Tibial nerve (tissue), 4 donors: ENCODE data around the gene OSR1. TPM values are rescaled to one million over a fixed set of nuclear protein-coding genes. Genes with fewer than 3 reads are reported as not detected.
"Not testable (repeated sequence)": the region's sequence is repeated elsewhere in the genome, so short reads cannot be mapped to it uniquely, and the experiment has no call there.

Experiments
- DNase-seq, 2 donors: peaks; one replicate each; pipeline ENCODE4 v3.0.0-alpha.2; 2019; ENCODE audit warnings: low spot score in 2 of 2
- H3K27ac ChIP-seq, 4 donors: fragments of 200-600 bp; sonication (generic) in 3 of 4; one replicate each; pipeline ENCODE4 v1.5.1; 2017 to 2019; ENCODE audit warnings: mild to moderate bottlenecking in 1 of 4
- H3K27me3 ChIP-seq, 2 donors: fragments of 200-600 bp; sonication (generic) in 1 of 2; one replicate each; pipeline versions ENCODE4 v1.5.1 to v1.6.0; 2017 to 2019
- H3K36me3 ChIP-seq, 3 donors: fragments of 200-600 bp; sonication (generic); one replicate each; pipeline ENCODE4 v1.5.1; 2018 to 2019
- H3K4me1 ChIP-seq, 4 donors: fragments of 200-600 bp; sonication (generic) in 3 of 4; one replicate each; pipeline ENCODE4 v1.5.1; 2017 to 2019
- H3K4me3 ChIP-seq, 4 donors: fragments of 200-600 bp; sonication (generic) in 3 of 4; one replicate each; pipeline ENCODE4 v1.5.1; 2017 to 2019; ENCODE audit warnings: mild to moderate bottlenecking in 1 of 4, moderate library complexity in 1 of 4
- H3K9me3 ChIP-seq, 4 donors: fragments of 200-600 bp; sonication (generic) in 3 of 4; one replicate each; pipeline ENCODE4 v1.5.1; 2017 to 2019
- CTCF ChIP-seq, 5 experiments: fragments of 200-600 bp in 3 of 5; fragments of 450-650 bp in 2 of 5; sonication (generic) in 3 of 5; IDR thresholded peaks; one replicate each; pipeline ENCODE4 v1.5.1; 2016 to 2019; ENCODE audit warnings: antibody characterized with exemption in 5 of 5, mild to moderate bottlenecking in 3 of 5, moderate library complexity in 2 of 5
- EP300 ChIP-seq, 2 donors: sonication (generic); formaldehyde crosslinking; IDR thresholded peaks; one replicate each; pipeline ENCODE4 v1.6.1; 2017; ENCODE audit warnings: antibody characterized with exemption in 2 of 2, mild to moderate bottlenecking in 1 of 2
- POLR2A ChIP-seq, 2 donors: fragments of 450-650 bp; IDR thresholded peaks; one replicate each; pipeline ENCODE4 v1.6.1; 2017; ENCODE audit warnings: antibody characterized with exemption in 2 of 2, mild to moderate bottlenecking in 2 of 2, moderate library complexity in 2 of 2
- WGBS, 2 donors: methylation state at CpG; one replicate each; pipeline ENCODE4 v1.1.5; 2018; 5-methylcytosine and 5-hydroxymethylcytosine counted together
- small RNA-seq: library from RNA; depleted of rRNA; stranded (forward); fragments of <200 nt; gene quantifications from one replicate; pipeline ENCODE3, GENCODE V24; 2016
- total RNA-seq, 4 donors: library from RNA; depleted of rRNA; stranded (reverse); fragments of >200 nt; gene quantifications; one replicate each; pipeline ENCODE4 v1.1.0, GENCODE V29; 2016

OSR1 gene
- total RNA-seq, 4 donors from 2014 or later: 8.5 to 22.7 (median 17.9) TPM

- no peak for DNase-seq
- Histone ChIP-seq H3K9me3 (no peaks in the 10 kb centered on the region), H3K4me1 (no peaks in the 10 kb centered on the region), H3K36me3 (peaks cover 0 to 12% (median 0%) of the 10 kb centered on the region in 3 donors), H3K4me3 (no peak overlapping the region), H3K27ac (no peak overlapping the region), H3K27me3 (no peaks in the 10 kb centered on the region)
- WGBS, 2 donors: 90 to 94% methylated on average over 6 of the region's 6 CpGs
- TF ChIP-seq POLR2A (IDR thresholded peaks at IDR 0.05) (no peak), EP300 (IDR thresholded peaks at IDR 0.05) (no peak), CTCF (IDR thresholded peaks at IDR 0.05) (no peak)
These were observed 44.9 kb downstream of the OSR1 start for GRCh38 chr2:19313553-19313952.

GRCh38 chr2:19312949-19313348, 45.5 kb downstream of the OSR1 start:
- no peak overlapping the region for H3K4me3 ChIP-seq
- TF ChIP-seq CTCF (IDR thresholded peaks at IDR 0.05) (no peak), EP300 (IDR thresholded peaks at IDR 0.05) (no peak), POLR2A (IDR thresholded peaks at IDR 0.05) (no peak)
- DNase-seq: no peak
- no peaks in the 10 kb centered on the region for H3K27me3 ChIP-seq
- no peaks in the 10 kb centered on the region for H3K4me1 ChIP-seq
- H3K36me3 ChIP-seq: peaks cover 0 to 12% (median 0%) of the 10 kb centered on the region in 3 donors
- no peak overlapping the region for H3K27ac ChIP-seq
- no peaks in the 10 kb centered on the region for H3K9me3 ChIP-seq

GRCh38 chr2:19306065-19306464, 52.4 kb downstream of the OSR1 start:
- not testable (repeated sequence) for H3K36me3 ChIP-seq, H3K9me3 ChIP-seq, H3K27me3 ChIP-seq, DNase-seq, H3K27ac ChIP-seq, H3K4me1 ChIP-seq, H3K4me3 ChIP-seq
- 88 to 89% methylated on average over 16 of the region's 18 CpGs for WGBS, 2 donors

GRCh38 chr2:19305400-19306055, 52.9 kb downstream of the OSR1 start:
- not testable (repeated sequence) for H3K4me1 ChIP-seq, DNase-seq, H3K4me3 ChIP-seq, H3K27ac ChIP-seq, H3K27me3 ChIP-seq, H3K9me3 ChIP-seq, H3K36me3 ChIP-seq
- 90 to 93% methylated on average over 13 to 15 of the region's 15 CpGs for WGBS, 2 donors

- H3K36me3 ChIP-seq: no peaks in the 10 kb centered on the region
- no peaks in the 10 kb centered on the region for H3K27me3 ChIP-seq
- TF ChIP-seq CTCF (IDR thresholded peaks at IDR 0.05) (no peak), POLR2A (IDR thresholded peaks at IDR 0.05) (no peak), EP300 (IDR thresholded peaks at IDR 0.05) (no peak)
- H3K9me3 ChIP-seq: no peaks in the 10 kb centered on the region
- H3K27ac ChIP-seq: no peak overlapping the region
- 67 to 78% methylated on average over 4 of the region's 4 CpGs for WGBS, 2 donors
- DNase-seq: no peak
- H3K4me1 ChIP-seq: no peaks in the 10 kb centered on the region
- H3K4me3 ChIP-seq: no peak overlapping the region
These were observed 56.7 kb downstream of the OSR1 start for GRCh38 chr2:19301706-19302105.

Small RNA genes within 50 kb of the gene (small RNA-seq; reads per million reads assigned to genes)
- 0.28 reads per million for gene MIR4757
